ENCODE results near the gene PSMD14.

Gene PSMD14

DNA sequence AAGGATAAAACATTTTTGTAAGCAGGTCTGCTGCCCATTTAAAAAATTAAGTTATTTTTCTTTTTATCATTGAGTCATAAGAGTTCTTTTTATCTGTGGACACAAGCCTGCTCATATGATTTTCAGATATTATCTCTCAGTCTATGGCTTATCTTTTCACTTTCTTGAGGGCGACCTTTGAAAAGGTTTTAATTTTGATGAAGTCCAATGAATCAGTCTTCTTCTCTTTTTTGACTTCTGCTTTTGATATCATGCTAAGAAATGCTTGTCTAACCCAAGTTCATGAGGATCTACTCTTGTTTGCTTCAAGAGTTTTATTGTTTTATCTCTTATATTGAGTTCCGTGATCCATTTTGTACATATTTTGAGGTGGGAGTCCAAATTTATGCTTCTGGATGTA lies 36.5 kb downstream of the PSMD14 start:
- H3K4me3 ChIP-seq (IDR thresholded peaks at IDR 0.05; ENCODE audit: insufficient read depth, low read depth, low read length) = no peak overlapping the region
- H3K79me2 ChIP-seq (ENCODE audit: insufficient read depth, low read depth) = peaks cover 55% of the 10 kb centered on the region; the same call in 1 of the 2 replicates
- no peak overlapping the region for H3K27ac ChIP-seq
- H3K27me3 ChIP-seq (ENCODE audit: insufficient read depth, low read depth) = no peaks in the 10 kb centered on the region
- no peak overlapping the region for H3K4me2 ChIP-seq
- 0 out of 2 replicates have a peak, but pooled peaks cover 10% of the 10 kb centered on the region for H4K20me1 ChIP-seq (ENCODE audit: insufficient read depth)
- no peaks in the 10 kb centered on the region for H3K36me3 ChIP-seq (ENCODE audit: insufficient read depth)
- H2AFZ ChIP-seq (ENCODE audit: low read depth) = no peak overlapping the region
- H3K4me1 ChIP-seq (ENCODE audit: low read depth, poor library complexity, severe bottlenecking) = peaks cover 11% of the 10 kb centered on the region
- no peak for TF ChIP-seq CTCF (conservative IDR thresholded peaks at IDR 0.05; ENCODE audit: low read depth, low read length)
- H3K9ac ChIP-seq = no peak overlapping the region

- Histone ChIP-seq H3K4me1 (ENCODE audit: low read depth, poor library complexity, severe bottlenecking) (peaks cover 29% of the 10 kb centered on the region), H3K27ac (no peak overlapping the region), H3K79me2 (ENCODE audit: insufficient read depth, low read depth) (peaks cover 66% of the 10 kb centered on the region), H3K27me3 (ENCODE audit: insufficient read depth, low read depth) (no peaks in the 10 kb centered on the region), H4K20me1 (ENCODE audit: insufficient read depth) (0 out of 2 replicates have a peak, but pooled peaks cover 6% of the 10 kb centered on the region), H3K9ac (no peak overlapping the region), H3K4me3 (IDR thresholded peaks at IDR 0.05; ENCODE audit: insufficient read depth, low read depth, low read length) (no peak overlapping the region), H2AFZ (ENCODE audit: low read depth) (no peak overlapping the region), H3K36me3 (ENCODE audit: insufficient read depth) (no peaks in the 10 kb centered on the region), H3K4me2 (no peak overlapping the region)
- TF ChIP-seq CTCF (conservative IDR thresholded peaks at IDR 0.05; ENCODE audit: low read depth, low read length) = no peak
Observed at GRCh38 chr2:161351678-161352077, 43.5 kb downstream of the PSMD14 start.

DNA sequence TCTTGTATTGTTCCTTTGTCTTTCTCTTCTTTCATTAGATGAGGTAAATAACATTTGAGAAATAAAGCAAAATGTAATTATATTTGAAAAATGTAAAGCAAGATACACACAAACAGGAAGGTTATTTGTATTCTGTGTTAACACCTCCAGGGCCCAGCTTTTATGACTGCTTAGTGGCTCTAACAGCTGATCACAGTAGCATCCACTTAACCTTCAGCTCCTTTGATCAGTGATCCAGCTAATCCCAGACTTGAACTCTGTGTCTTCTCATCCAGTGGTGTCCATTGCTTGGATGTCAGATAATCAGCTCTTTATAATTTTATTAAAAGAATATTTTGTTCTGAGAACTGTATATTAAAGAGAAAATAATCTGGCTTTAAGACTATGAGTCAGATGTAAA lies 44.5 kb downstream of the PSMD14 start:
- Histone ChIP-seq H3K9ac (no peak overlapping the region), H2AFZ (ENCODE audit: low read depth) (no peak overlapping the region), H3K27ac (no peak overlapping the region), H3K4me1 (ENCODE audit: low read depth, poor library complexity, severe bottlenecking) (peaks cover 33% of the 10 kb centered on the region), H4K20me1 (ENCODE audit: insufficient read depth) (0 out of 2 replicates have a peak, but pooled peaks cover 6% of the 10 kb centered on the region), H3K79me2 (ENCODE audit: insufficient read depth, low read depth) (peaks cover 67% of the 10 kb centered on the region), H3K4me3 (IDR thresholded peaks at IDR 0.05; ENCODE audit: insufficient read depth, low read depth, low read length) (no peak overlapping the region), H3K36me3 (ENCODE audit: insufficient read depth) (no peaks in the 10 kb centered on the region), H3K27me3 (ENCODE audit: insufficient read depth, low read depth) (no peaks in the 10 kb centered on the region), H3K4me2 (0 out of 2 replicates have a peak overlapping the region, but pooled peaks have one; percentile 11)
- TF ChIP-seq CTCF (conservative IDR thresholded peaks at IDR 0.05; ENCODE audit: low read depth, low read length) = no peak

DNA sequence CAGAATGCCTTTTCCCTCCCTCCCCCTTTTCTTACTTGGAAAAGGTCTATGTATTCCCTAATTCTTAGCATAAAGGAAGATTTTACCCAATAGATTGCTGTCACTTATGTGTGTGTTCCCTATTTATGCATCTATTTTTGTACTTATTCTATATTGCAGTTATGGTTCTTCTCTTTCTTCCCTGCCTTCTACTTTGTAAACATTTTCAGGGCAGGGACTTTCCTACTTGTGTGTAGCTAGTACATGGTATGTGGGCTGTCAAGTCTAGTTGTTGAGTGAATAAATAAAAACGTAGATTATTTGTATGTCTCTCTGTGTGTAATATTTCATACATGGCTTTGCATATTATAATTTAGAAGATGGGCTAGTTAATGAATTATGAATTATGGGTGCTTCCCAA lies 45.3 kb downstream of the PSMD14 start:
- Histone ChIP-seq H3K36me3 (ENCODE audit: insufficient read depth) (no peaks in the 10 kb centered on the region), H3K9ac (no peak overlapping the region), H3K4me1 (ENCODE audit: low read depth, poor library complexity, severe bottlenecking) (peaks cover 35% of the 10 kb centered on the region), H4K20me1 (ENCODE audit: insufficient read depth) (0 out of 2 replicates have a peak, but pooled peaks cover 6% of the 10 kb centered on the region), H3K79me2 (ENCODE audit: insufficient read depth, low read depth) (peaks cover 64% of the 10 kb centered on the region), H3K27me3 (ENCODE audit: insufficient read depth, low read depth) (no peaks in the 10 kb centered on the region), H3K27ac (no peak overlapping the region), H2AFZ (ENCODE audit: low read depth) (no peak overlapping the region), H3K4me3 (IDR thresholded peaks at IDR 0.05; ENCODE audit: insufficient read depth, low read depth, low read length) (no peak overlapping the region), H3K4me2 (no peak overlapping the region)
- no peak for TF ChIP-seq CTCF (conservative IDR thresholded peaks at IDR 0.05; ENCODE audit: low read depth, low read length)
